HG02852 (cell line): Measurements from ENCODE around the gene NAV1.
"Not testable (repeated sequence)": the region's sequence is repeated elsewhere in the genome, so short reads cannot be mapped to it uniquely, and the experiment has no call there.

Experiments
- ATAC-seq: cut with Tn5 transposase; IDR thresholded peaks from one replicate; pipeline ENCODE4 v1.9.1; 2021; ENCODE audit warnings: mild to moderate bottlenecking, moderate library complexity; ENCODE audit not compliant: unreplicated experiment

NAV1 gene

DNA sequence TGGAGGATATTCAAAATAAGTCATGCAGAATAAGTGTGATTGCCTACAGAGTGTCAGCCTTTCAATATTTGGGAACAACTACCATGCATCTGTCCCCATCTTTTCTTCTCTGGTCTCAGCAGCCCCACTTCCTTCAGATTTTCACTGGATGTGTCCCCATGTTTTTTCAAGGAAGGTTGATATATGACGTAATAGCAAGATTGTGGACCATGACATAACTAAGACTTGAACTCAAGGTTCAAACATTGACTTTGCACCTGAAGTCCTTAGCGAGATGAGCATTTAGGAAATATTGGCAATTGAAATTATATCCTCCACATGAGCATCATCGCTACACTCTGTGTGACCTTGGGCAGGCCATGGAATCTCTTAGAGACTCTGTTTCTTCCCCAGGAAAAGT lies 5.8 kb downstream of the NAV1 start:
- no peak for ATAC-seq

DNA sequence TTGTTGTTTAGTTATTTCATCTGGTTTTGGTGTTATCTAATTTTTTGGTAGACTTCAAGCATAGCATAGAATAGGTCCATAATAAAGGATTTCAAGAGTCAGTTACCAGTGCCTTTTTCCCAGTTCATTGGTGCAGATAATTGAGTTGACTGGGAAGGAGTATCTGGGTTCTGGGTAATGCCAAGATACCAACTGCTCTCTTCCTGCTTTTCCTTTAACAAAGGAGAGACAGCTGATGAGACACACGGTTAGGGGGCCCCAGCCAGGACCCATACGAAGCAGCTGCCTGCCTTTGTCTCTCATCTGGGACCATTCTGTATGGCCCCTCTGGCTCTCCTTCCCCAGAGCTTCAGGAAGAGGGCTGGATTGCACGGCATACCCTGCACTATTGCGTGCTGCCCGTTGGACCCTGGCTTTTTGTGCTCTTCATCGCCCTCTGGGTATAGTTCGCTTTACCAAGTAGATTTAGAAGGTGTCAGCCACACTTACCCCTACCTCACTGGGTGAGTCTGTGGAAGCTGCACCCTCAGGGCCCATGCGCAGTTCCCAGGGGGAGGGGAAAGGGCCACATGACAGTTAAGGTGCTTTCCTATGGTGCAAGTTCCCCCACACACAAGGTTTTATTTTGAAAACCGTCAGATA lies 7.0 kb downstream of the NAV1 start:
- ATAC-seq: no peak

DNA sequence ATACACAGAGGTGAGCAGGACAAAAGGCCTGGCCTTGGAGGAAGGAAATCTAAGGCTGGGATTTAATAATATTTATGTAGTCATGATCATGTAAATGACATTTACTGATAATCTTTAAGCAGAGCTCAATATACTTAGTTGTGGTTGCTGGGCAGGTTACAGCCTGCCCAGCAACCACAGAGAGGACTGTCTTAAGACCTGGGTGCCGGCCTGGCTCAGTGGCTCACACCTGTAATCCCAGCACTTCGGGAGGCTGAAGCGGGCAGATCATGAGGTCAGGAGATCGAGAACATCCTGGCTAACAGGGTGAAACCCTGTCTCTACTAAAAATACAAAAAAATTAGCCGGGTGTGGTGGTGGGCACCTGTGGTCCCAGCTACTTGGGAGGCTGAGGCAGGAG lies 10.6 kb downstream of the NAV1 start:
- not testable (repeated sequence) for ATAC-seq

- ATAC-seq: no peak
These were observed 12.2 kb downstream of the NAV1 start for GRCh38 chr1:201551096-201551495.

DNA sequence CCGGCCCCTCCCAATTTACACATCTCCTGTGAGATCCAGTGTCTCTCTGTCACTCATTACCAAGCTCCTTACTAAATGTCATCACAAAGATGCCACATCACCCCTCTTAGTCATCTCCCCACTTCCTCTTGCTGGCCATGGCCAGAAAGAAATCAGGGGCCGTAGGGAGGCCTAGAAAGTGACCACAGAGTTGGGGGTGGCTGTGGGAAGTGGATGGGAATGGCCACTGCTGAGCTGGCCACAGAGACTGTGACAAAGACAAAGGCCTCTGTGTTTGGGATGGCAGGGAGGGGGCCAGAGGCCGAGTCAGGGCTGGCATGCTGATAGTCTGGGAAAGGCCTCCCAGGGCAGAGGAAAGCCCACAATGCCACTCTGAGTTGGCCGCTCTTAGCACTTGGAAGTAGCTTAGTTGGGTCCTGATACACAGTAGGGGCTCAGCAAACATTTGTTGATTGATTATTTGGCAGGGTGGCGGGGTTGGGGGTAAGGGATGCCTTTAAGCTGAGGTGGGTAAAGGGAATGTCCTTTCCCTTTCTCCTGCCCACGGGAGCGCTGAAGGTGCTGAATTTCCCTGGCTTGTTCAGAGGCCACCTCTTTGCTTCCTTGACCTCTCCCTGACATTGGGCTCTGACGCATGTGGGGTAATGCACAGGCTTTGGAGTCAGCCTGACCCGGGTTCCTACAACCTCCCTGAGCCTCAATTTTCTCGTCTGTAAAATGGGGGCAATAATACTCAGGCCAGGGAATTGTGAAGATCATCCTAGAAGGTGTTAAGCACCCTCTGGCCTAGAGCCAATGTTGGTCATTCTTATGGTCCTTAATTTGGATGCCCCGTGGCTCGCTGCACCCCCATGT lies 13.2 kb downstream of the NAV1 start:
- no peak for ATAC-seq

DNA sequence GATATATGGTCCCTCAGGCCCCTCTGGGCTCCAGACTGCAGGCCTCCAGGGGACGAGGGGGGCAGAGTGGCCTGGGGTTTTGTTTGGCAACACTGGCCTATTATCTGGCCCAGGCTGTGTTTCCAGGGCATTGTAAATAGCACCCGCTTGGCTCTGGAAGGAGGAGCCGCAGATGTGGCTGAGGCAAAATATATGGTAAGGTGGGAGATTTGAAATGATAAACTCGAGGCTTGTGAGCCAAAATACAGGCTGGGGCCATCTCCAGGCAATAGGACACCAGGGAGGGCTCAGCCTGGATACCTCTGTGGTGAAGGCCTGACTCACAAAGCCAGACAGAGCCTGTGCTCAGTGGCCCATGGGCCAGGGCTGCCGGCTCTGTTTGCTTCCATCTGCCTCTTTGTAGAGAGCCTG lies 14.0 kb downstream of the NAV1 start:
- ATAC-seq: no peak

DNA sequence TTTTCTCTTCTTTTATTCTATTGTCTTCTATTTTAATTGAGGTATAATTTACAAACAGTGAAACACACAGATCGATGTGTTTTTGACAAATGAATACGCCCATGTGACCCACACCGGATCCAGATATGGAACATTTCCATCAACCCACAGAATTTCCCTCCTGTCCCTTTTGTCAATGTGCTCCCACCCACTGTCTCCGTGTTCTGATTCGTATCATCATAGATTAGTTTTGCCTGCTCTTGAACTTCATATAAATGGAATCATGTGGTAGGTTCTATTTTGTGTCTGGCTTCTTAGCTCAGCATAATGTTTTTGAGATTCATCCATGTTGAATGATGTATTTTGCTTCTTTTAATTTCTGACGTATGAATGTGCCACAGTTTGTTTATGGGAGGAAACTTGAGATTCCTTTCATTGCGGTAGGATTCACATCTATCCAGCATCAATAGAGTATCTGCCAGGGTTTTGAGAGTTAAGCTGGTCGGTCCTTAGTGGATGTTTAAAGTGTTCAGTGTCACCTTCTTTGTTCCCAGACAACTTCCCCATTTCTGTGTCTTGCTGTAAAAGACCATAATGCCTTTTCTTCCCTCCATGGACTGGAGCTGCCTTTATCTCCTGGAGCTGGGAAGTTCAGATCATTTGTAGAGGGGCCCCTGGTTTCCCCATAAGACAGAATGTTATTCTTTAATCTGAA lies 14.7 kb downstream of the NAV1 start:
- no peak for ATAC-seq

GRCh38 chr1:201554190-201554600 lies 15.3 kb downstream of the NAV1 start:
- ATAC-seq: no peak

GRCh38 chr1:201554789-201555592 lies 16.1 kb downstream of the NAV1 start:
- no peak for ATAC-seq

DNA sequence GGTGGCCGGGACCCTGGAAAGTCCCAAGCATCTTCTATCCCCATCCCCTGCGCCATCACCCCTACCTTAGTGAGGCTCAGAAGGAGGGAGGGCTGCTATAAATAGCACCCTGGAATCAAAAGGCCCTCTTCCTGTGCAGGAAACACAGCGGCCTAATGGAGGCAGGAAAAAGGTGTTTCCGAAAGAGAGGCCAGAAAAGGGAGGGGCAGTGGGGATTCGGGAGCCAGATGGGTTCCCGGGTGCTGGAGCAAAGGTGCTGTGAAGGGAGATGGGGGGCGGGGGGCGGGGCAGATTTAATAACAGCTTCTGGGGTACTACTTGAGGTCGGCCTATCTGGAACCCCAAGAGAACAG lies 16.6 kb downstream of the NAV1 start:
- no peak for ATAC-seq

GRCh38 chr1:201556841-201557571 lies 18.1 kb downstream of the NAV1 start:
- ATAC-seq: no peak

- no peak for ATAC-seq
These were observed 18.6 kb downstream of the NAV1 start for GRCh38 chr1:201557572-201557958.

DNA sequence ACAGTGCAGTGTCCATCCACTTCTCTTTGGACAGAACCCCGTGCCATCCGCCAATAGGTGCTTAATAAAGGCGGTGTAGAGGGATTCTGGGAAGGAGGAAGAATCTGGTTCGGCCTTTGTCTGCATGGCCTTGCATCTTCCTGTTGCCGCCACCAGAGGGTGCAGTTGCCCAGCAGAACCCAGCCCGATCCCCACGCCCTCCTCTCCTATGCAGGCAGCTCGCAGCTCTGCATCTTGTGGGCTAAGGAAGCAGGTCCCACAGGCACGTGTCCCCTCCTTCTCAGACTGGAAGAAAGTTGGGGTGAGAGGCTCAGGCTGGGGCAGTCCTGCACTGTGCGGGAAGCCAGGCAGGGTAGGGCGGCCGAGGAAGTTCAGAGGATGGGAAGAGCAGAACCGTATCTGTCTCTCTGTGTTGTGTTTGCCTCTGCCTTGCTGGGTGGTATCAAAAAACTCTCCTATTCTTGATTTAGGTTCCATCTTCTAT lies 20.8 kb downstream of the NAV1 start:
- peak; percentile 59 for ATAC-seq

- ATAC-seq: no peak
These were observed 21.6 kb downstream of the NAV1 start for GRCh38 chr1:201560328-201561194.

DNA sequence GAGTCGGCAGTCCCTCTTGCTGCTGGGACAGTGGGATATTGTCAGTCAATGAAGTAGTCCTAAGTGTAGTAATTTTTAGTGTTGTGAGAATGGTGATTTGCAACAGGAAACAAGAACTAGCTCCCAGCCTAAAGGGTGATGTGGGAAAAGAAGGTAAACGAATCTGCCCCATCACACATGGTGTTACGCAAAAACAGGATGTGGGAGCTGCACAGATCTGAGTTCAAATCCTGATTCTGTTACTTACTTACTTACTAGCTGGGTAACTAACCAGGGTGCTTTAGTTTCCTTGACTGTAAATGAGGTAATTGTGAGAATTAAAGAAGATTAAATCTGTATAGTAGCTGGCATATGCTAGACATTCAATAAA lies 22.3 kb downstream of the NAV1 start:
- ATAC-seq: no peak

GRCh38 chr1:201561601-201562000 lies 22.7 kb downstream of the NAV1 start:
- ATAC-seq: no peak

DNA sequence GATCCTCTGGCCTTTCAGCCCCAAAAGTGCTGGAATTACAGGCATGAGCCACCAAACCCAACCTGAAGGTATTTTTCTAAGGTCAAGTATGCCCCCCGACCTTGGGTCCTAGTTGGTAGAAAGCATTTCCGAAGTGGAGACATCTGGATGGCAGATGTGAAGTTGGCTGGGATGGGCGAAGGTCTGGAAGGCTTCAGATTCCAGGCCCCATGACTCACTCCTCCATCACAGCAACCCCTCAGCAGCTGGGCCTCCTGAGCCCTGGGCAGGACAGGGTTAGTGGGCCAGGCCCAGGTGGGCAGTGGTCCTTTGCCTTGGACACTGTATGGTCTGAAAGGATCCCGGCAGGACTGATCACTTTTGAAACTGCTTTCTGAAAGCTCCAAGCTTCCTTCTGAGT lies 23.3 kb downstream of the NAV1 start:
- no peak for ATAC-seq

GRCh38 chr1:201562659-201563405 lies 23.9 kb downstream of the NAV1 start:
- no peak for ATAC-seq

GRCh38 chr1:201563406-201563780 lies 24.5 kb downstream of the NAV1 start:
- no peak for ATAC-seq
